CD14-positive monocyte (primary cell): ENCODE results near the gene CDK18. TPM values are rescaled to one million over a fixed set of nuclear protein-coding genes. Genes with fewer than 3 reads are reported as not detected.
A peak's percentile ranks its signal among the peaks of the same experiment; 100 is the strongest.

Experiments used
- DNase-seq, 3 donors: peaks; one replicate each; pipeline ENCODE4 v3.0.0-alpha.2; 2011 to 2022
- H2AFZ ChIP-seq: 2 replicates; pipeline ENCODE4 v1.6.0; 2012; ENCODE audit warnings: mild to moderate bottlenecking, low read depth, low read length, inconsistent platforms; ENCODE audit not compliant: insufficient read depth, poor library complexity, severe bottlenecking
- H3K27ac ChIP-seq, 2 donors: 1 replicate in 1 of 2; 2 replicates in 1 of 2; pipeline ENCODE4 v1.5.1; 2012 to 2013; ENCODE audit warnings: low read length in 2 of 2, control low read depth in 1 of 2, inconsistent platforms in 1 of 2, low read depth in 1 of 2, mild to moderate bottlenecking in 1 of 2
- H3K27me3 ChIP-seq, 2 donors: one replicate each; pipeline versions ENCODE4 v1.6.0 to v1.6.1; 2011 to 2013; ENCODE audit warnings: low read length in 2 of 2; ENCODE audit not compliant: control insufficient read depth in 2 of 2, insufficient read depth in 2 of 2
- H3K36me3 ChIP-seq, 2 donors: replicated peaks in 1 of 2; 1 replicate in 1 of 2; 2 replicates in 1 of 2; pipeline versions ENCODE4 v1.5.1 to v1.6.1; 2012 to 2013; ENCODE audit warnings: low read length in 2 of 2, control low read depth in 1 of 2, inconsistent platforms in 1 of 2, mild to moderate bottlenecking in 1 of 2; ENCODE audit not compliant: insufficient read depth in 2 of 2, control insufficient read depth in 1 of 2
- H3K4me1 ChIP-seq, 2 donors: 1 replicate in 1 of 2; 2 replicates in 1 of 2; pipeline versions ENCODE4 v1.5.1 to v1.6.1; 2012 to 2013; ENCODE audit warnings: low read length in 2 of 2, control low read depth in 1 of 2, inconsistent platforms in 1 of 2, mild to moderate bottlenecking in 1 of 2, moderate library complexity in 1 of 2; ENCODE audit not compliant: insufficient read depth in 2 of 2, control insufficient read depth in 1 of 2
- H3K4me2 ChIP-seq: replicated peaks from 2 replicates; pipeline ENCODE3; 2012; ENCODE audit warnings: low read length, moderate library complexity, mild to moderate bottlenecking; ENCODE audit not compliant: poor library complexity, severe bottlenecking; ENCODE audit errors: extremely low read depth
- H3K4me3 ChIP-seq, 3 experiments: fragments of 200-600 bp in 1 of 3; sonication (generic) in 1 of 3; replicated peaks in 1 of 3; 1 replicate in 2 of 3; 2 replicates in 1 of 3; pipeline ENCODE4 v1.5.1; 2011 to 2013; ENCODE audit warnings: low read length in 3 of 3, mild to moderate bottlenecking in 3 of 3, control low read depth in 2 of 3, low read depth in 2 of 3, inconsistent platforms in 1 of 3, moderate library complexity in 1 of 3
- H3K79me2 ChIP-seq: 2 replicates; pipeline ENCODE4 v1.6.0; 2012; ENCODE audit warnings: mild to moderate bottlenecking, control low read depth, inconsistent platforms, low read length, moderate library complexity; ENCODE audit not compliant: insufficient read depth
- H3K9ac ChIP-seq: 2 replicates; pipeline ENCODE4 v1.6.0; 2017; ENCODE audit warnings: low read length, mild to moderate bottlenecking; ENCODE audit not compliant: insufficient read depth, poor library complexity, severe bottlenecking
- H3K9me3 ChIP-seq, 2 donors: replicated peaks in 1 of 2; 1 replicate in 1 of 2; 2 replicates in 1 of 2; pipeline versions ENCODE4 v1.5.1 to v1.6.1; 2012 to 2013; ENCODE audit warnings: low read length in 2 of 2, control low read depth in 1 of 2; ENCODE audit not compliant: control insufficient read depth in 1 of 2, insufficient read depth in 1 of 2
- H4K20me1 ChIP-seq: 2 replicates; pipeline ENCODE4 v1.6.0; 2012; ENCODE audit warnings: mild to moderate bottlenecking, low read length, control low read depth, moderate library complexity; ENCODE audit not compliant: insufficient read depth
- H3K27ac Mint-ChIP-seq, 7 donors: one replicate each; pipeline ENCODE4 v1.8.0; 2020; ENCODE audit warnings: mild to moderate bottlenecking in 7 of 7, mixed read lengths in 7 of 7, moderate library complexity in 6 of 7, inconsistent platforms in 2 of 7
- H3K27me3 Mint-ChIP-seq, 3 donors: one replicate each; pipeline ENCODE4 v1.8.0; 2021 to 2022; ENCODE audit warnings: low read depth in 3 of 3, mild to moderate bottlenecking in 3 of 3, mixed read lengths in 3 of 3, moderate library complexity in 3 of 3, inconsistent platforms in 1 of 3
- H3K36me3 Mint-ChIP-seq, 2 donors: one replicate each; pipeline ENCODE4 v1.8.0; 2020; ENCODE audit warnings: mixed read lengths in 2 of 2, inconsistent platforms in 1 of 2, mild to moderate bottlenecking in 1 of 2
- H3K4me1 Mint-ChIP-seq: one replicate; pipeline ENCODE4 v1.8.0; 2020; ENCODE audit warnings: mild to moderate bottlenecking, mixed read lengths
- H3K4me3 Mint-ChIP-seq, 2 donors: one replicate each; pipeline ENCODE4 v1.8.0; 2020; ENCODE audit warnings: mild to moderate bottlenecking in 2 of 2, mixed read lengths in 2 of 2, moderate library complexity in 1 of 2
- H3K9me3 Mint-ChIP-seq, 7 donors: one replicate each; pipeline ENCODE4 v1.8.0; 2020 to 2022; ENCODE audit warnings: mixed read lengths in 7 of 7, mild to moderate bottlenecking in 6 of 7, moderate library complexity in 6 of 7, inconsistent platforms in 2 of 7
- WGBS: methylation state at CpG from one replicate; pipeline ENCODE4 v1.1.5; 2013; ENCODE audit warnings: missing lambda C conversion rate; ENCODE audit not compliant: insufficient coverage; 5-methylcytosine and 5-hydroxymethylcytosine counted together
- intact Hi-C, 2 donors: fragments of 100-400 bp; cut with micrococcal nuclease; formaldehyde crosslinking; loops; one replicate each; pipeline versions ENCODE4 v1.15.0 to v1.15.1; 2023
- polyA plus RNA-seq, 3 donors: library from polyadenylated mRNA; depleted of rRNA in 1 of 3; unstranded in 2 of 3; stranded (reverse) in 1 of 3; fragments of 300-500 nt in 2 of 3; fragments of >200 nt in 1 of 3; fragmentation: Illumina TruSeq in 2 of 3; gene quantifications; 1 replicate in 2 of 3; 2 replicates in 1 of 3; pipeline ENCODE4 v1.2.3, GENCODE V29; 2012 to 2021
- TF ChIP-seq, protein P1 (sequence below): fragments of 200-600 bp; IDR thresholded peaks from one replicate; pipeline ENCODE4 v1.8.0; 2022; ENCODE audit warnings: antibody characterized with exemption, mild to moderate bottlenecking

The CDK18 gene
- polyA plus RNA-seq, 3 donors = 0.48 to 4.4 (median 0.66) TPM

DNA sequence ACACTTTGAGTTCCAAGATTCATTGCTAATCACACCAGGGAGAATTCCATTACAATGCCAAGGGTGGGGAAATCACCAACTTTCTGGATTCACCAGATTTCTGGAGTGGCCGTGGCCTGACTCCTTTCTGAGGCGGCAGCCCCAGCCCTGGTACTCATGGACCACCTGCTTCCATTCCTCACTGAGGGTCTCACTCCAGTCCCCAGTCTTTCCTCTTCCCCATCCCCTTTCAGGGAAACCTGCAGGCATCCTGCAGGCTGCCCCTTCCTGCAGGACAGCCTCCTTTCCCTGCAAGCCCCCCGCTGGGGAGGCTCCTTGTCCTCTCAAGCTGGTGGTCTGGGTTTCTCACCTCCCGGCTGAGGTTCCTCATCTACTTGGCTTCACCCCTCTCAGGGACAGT is 12.7 kb upstream of the CDK18 start:
- DNase-seq = no peak
- H3K27me3 ChIP-seq = peaks cover 0 to 10% of the 10 kb centered on the region in 2 donors
- intact Hi-C loops = no loop called here
- H3K4me3 Mint-ChIP-seq = no peak overlapping the region
- no peak overlapping the region for H3K4me2 ChIP-seq
- TF ChIP-seq, protein P1, sequence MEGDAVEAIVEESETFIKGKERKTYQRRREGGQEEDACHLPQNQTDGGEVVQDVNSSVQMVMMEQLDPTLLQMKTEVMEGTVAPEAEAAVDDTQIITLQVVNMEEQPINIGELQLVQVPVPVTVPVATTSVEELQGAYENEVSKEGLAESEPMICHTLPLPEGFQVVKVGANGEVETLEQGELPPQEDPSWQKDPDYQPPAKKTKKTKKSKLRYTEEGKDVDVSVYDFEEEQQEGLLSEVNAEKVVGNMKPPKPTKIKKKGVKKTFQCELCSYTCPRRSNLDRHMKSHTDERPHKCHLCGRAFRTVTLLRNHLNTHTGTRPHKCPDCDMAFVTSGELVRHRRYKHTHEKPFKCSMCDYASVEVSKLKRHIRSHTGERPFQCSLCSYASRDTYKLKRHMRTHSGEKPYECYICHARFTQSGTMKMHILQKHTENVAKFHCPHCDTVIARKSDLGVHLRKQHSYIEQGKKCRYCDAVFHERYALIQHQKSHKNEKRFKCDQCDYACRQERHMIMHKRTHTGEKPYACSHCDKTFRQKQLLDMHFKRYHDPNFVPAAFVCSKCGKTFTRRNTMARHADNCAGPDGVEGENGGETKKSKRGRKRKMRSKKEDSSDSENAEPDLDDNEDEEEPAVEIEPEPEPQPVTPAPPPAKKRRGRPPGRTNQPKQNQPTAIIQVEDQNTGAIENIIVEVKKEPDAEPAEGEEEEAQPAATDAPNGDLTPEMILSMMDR = no peak
- H3K4me1 ChIP-seq = peaks cover 4 to 11% of the 10 kb centered on the region in 2 donors
- WGBS = 93% methylated on average over 3 of the region's 4 CpGs
- peaks cover 39 to 59% (median 45%) of the 10 kb centered on the region in 3 donors for H3K27me3 Mint-ChIP-seq
- H3K27ac ChIP-seq = no peak overlapping the region
- H3K4me3 ChIP-seq = no peak overlapping the region
- H3K36me3 ChIP-seq = no peaks in the 10 kb centered on the region
- H3K9me3 ChIP-seq = no peaks in the 10 kb centered on the region
- peaks cover 7% of the 10 kb centered on the region for H3K4me1 Mint-ChIP-seq
- peak overlapping the region in 1 of 7 donors; percentile 72 for H3K27ac Mint-ChIP-seq
- H3K9me3 Mint-ChIP-seq = peaks cover 0 to 2% (median 0%) of the 10 kb centered on the region in 7 donors
- no peaks in the 10 kb centered on the region for H3K36me3 Mint-ChIP-seq
- no peaks in the 10 kb centered on the region for H4K20me1 ChIP-seq
- no peak overlapping the region for H2AFZ ChIP-seq
- no peaks in the 10 kb centered on the region for H3K79me2 ChIP-seq
- no peak overlapping the region for H3K9ac ChIP-seq

DNA sequence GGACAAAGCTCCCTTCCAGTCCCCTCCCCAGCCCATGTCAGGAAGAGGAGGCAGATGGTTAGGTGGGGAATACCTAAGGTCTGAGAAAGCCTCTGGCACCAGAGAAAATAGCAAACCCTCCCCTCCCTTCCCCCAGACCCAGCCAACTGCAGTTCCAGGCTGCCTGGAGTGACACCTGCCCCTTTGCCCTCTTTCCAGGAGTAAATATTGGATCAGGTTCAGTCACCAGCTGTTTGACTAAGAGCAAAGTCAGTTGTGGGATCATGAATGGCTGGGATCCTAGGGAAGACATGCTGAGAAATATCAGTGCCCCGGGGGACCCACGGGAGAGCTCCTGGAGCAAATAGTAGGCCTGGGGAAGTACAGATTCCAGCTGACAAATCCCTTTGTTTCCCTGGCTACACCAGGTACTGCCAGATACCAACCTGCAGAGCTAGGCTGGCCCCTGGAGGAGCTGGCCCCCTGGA is 12.2 kb upstream of the CDK18 start:
- Mint-ChIP-seq H3K4me3 (peak overlapping the region in 1 of 2 donors; percentile 20), H3K27ac (no peak overlapping the region), H3K4me1 (peaks cover 7% of the 10 kb centered on the region), H3K9me3 (peaks cover 0 to 2% (median 0%) of the 10 kb centered on the region in 7 donors), H3K27me3 (peaks cover 36 to 61% (median 41%) of the 10 kb centered on the region in 3 donors), H3K36me3 (no peaks in the 10 kb centered on the region)
- H3K36me3 ChIP-seq = no peaks in the 10 kb centered on the region
- H3K79me2 ChIP-seq = no peaks in the 10 kb centered on the region
- H3K9ac ChIP-seq = no peak overlapping the region
- no peak overlapping the region for H3K4me2 ChIP-seq
- no peak overlapping the region for H3K27ac ChIP-seq
- H3K9me3 ChIP-seq = no peaks in the 10 kb centered on the region
- no peak overlapping the region for H3K4me3 ChIP-seq
- H2AFZ ChIP-seq = no peak overlapping the region
- DNase-seq = no peak
- H3K27me3 ChIP-seq = peaks cover 0 to 10% of the 10 kb centered on the region in 2 donors
- WGBS = 75% methylated on average over 2 of the region's 2 CpGs
- H3K4me1 ChIP-seq = peaks cover 4 to 11% of the 10 kb centered on the region in 2 donors
- intact Hi-C loops = no loop called here
- TF ChIP-seq, protein P1 = no peak
- H4K20me1 ChIP-seq = no peaks in the 10 kb centered on the region
